Prostate gland (tissue), 2 donors: ENCODE results near the gene MIOX.

ENCODE experiments used
- POLR2A ChIP-seq: fragments of 450-650 bp; IDR thresholded peaks from one replicate; pipeline ENCODE4 v1.6.1; 2016; ENCODE audit warnings: antibody characterized with exemption, mild to moderate bottlenecking
- TF ChIP-seq, protein P1 (sequence below), 4 experiments: fragments of 200-600 bp in 2 of 4; fragments of 450-650 bp in 2 of 4; sonication (generic) in 2 of 4; IDR thresholded peaks; 1 replicate in 3 of 4; 2 replicates in 1 of 4; pipeline ENCODE4 v1.5.1; 2016 to 2019; ENCODE audit warnings: antibody characterized with exemption in 4 of 4, mild to moderate bottlenecking in 2 of 4, moderate library complexity in 2 of 4

GRCh38 chr22:50521710-50522109, 35.1 kb downstream of the MIOX start:
- no peak for TF ChIP-seq POLR2A
- TF ChIP-seq, protein P1, sequence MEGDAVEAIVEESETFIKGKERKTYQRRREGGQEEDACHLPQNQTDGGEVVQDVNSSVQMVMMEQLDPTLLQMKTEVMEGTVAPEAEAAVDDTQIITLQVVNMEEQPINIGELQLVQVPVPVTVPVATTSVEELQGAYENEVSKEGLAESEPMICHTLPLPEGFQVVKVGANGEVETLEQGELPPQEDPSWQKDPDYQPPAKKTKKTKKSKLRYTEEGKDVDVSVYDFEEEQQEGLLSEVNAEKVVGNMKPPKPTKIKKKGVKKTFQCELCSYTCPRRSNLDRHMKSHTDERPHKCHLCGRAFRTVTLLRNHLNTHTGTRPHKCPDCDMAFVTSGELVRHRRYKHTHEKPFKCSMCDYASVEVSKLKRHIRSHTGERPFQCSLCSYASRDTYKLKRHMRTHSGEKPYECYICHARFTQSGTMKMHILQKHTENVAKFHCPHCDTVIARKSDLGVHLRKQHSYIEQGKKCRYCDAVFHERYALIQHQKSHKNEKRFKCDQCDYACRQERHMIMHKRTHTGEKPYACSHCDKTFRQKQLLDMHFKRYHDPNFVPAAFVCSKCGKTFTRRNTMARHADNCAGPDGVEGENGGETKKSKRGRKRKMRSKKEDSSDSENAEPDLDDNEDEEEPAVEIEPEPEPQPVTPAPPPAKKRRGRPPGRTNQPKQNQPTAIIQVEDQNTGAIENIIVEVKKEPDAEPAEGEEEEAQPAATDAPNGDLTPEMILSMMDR (IDR thresholded peaks at IDR 0.05): no peak
